A204.1 (cell line): Measurements from ENCODE around the gene CDKN2AIP.
"Not testable (repeated sequence)": the region's sequence is repeated elsewhere in the genome, so short reads cannot be mapped to it uniquely, and the experiment has no call there.

Experiments used
- FAIRE-seq: peaks from 2 replicates; lab custom pipeline; 2012; peaks lifted over from hg19 to GRCh38; lab: Jason Lieb, UNC

Gene CDKN2AIP

DNA sequence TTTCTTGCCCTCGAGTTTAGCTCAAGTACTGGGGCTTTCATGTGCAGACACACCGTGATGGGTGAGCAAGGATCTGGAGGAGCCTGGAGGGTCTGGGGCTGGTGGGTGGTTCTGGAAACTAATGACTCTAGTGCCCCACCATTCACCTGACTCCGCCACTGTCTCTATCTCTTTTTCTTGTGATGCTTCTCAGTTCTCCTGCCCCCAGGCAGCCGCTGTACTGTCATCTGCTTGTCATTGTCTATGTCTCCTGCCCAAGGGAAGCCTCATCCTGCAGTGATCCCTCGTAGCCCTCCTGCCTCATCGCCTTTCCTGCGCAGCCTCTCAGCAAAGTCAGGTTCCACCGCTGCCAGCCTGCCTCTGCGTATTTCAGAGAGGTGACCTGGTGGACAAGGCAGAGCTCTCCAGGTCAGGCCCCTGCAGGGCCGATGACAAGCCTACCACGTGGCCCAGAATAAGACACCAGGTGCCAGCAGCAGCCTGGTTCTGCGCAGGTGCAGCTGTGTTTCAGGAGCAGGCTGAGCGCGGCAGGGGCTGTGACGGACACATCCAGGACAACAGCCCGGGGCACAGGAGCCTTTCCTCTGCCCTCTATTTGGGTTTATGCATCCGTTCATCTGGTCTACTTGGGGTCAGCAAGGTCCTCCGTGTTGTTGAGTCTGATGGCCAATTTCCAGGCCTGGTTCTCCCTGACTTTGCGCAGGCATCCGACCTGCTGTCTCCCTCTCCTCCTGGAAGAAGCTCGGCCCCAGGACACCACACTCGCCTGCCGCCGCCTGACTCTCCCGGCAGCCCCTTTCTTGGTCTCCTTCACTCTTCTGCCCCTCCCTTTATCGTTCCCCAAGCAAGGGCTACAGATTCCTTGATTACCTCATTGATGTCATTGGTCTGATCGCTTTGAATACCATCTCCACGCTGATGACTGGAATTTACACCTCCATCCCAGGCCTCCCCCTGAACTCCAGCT, 30.9 kb upstream of the CDKN2AIP start:
- FAIRE-seq = no peak

DNA sequence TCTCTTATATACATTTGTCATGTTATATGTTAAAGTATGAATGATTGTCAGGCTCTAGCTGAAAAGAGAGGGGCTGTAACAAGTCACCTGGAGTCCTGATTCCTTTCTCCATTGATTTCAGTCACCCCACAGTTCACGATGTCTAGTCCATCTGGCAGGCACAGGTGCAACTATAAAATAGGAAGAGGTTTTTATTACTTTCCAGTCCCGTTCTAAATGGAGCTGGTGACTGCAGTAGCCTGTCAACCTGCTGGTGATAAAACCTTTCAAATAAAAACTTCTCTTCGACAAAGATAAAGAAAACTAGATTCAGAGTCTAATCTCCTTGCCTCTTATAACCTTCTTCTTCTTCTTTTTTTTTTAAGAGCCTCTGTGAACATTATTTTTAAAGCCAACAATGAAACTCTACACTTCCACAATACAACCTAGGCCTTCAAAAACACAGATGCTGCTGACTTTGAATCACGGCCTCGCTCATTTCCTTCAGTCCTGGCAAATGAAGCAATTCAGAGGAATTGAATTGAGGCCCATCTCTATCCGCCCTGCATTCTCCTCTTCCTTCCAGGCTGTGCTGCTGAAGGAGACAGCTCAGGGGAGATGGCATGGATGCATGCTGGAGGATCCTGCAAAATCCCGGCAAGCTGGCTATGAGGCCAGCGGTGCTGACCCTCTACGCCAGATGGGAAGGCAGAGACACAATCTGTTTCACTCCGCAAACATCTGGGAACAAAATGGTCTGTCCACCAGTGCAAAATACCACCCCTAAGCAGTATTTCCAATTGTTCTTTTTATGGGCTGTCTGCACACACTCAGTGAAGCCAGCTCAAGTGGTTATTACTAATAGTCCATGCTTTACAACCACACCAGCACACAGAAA, 27.3 kb upstream of the CDKN2AIP start:
- no peak for FAIRE-seq

DNA sequence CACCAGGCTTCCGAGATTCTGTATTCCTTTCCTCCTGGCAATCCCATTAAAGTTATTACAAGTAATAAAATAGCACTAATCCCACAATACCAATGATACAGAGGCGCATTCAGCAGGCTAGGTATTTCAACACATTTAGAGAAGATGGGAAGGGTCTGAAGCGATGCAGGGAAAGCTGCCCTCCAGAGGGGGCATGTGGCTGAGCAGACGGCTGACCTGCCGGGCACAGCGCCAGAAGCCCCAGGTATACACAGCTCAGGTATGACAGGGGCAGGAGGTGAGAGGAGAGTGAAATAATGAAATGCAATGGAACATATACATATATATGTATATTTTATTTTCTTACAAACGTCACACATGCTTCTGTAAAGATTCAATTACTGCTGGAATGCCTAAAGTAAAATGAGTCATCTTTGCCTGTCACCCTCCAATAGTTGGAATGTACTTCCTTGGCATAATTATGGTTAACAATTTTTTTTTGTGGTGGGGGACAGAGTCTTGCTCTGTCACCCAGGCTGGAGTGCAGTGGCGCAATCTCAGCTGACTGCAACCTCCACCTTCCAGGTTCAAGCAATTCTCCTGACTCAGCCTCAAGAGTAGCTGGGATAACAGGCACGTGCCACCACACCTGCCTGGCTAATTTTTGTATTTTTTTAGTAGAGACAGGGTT, 21.3 kb upstream of the CDKN2AIP start:
- no peak for FAIRE-seq

- no peak for FAIRE-seq
These were observed 20.2 kb upstream of the CDKN2AIP start for GRCh38 chr4:183424109-183424744.

GRCh38 chr4:183426507-183426906, 17.9 kb upstream of the CDKN2AIP start:
- FAIRE-seq = no peak

- no peak for FAIRE-seq
These were observed 14.9 kb upstream of the CDKN2AIP start for GRCh38 chr4:183429489-183429888.

GRCh38 chr4:183430317-183430993, 14.0 kb upstream of the CDKN2AIP start:
- no peak for FAIRE-seq

DNA sequence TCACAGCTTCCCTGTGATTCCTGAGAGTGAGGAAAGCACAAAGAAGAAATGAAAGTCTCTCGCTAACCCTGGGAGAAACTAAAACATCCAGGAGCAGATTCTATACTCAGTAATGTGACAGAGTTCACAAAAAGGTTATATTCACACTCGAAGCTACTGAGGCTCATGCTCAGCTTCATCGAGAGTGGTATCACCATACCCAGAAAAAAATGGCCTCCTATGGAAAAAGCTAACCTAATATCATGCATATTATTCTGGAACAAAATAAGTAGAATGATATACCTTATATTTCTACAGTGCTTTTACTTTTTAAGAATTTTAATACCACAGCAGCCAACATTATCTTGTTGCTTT, 13.5 kb upstream of the CDKN2AIP start:
- no peak for FAIRE-seq

- FAIRE-seq = no peak
These were observed 12.8 kb upstream of the CDKN2AIP start for GRCh38 chr4:183431614-183432013.

DNA sequence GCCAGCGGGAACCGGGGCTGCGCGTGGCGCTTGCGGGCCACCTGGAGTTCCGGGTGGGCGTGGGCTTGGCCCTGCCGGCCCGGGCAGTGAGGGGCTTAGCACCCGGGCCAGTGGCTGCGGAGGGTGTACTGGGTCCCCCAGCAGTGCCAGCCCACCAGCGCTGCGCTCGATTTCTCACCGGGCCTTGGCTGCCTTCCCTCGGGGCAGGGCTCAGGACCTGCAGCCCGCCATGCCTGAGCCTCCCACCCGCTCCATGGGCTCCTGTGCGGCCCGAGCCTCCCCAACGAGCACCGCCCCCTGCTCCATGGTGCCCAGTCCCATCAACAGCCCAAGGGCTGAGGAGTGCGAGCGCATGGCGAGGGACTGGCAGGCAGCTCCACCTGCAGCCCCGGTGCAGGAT, 11.3 kb upstream of the CDKN2AIP start:
- not testable (repeated sequence) for FAIRE-seq

DNA sequence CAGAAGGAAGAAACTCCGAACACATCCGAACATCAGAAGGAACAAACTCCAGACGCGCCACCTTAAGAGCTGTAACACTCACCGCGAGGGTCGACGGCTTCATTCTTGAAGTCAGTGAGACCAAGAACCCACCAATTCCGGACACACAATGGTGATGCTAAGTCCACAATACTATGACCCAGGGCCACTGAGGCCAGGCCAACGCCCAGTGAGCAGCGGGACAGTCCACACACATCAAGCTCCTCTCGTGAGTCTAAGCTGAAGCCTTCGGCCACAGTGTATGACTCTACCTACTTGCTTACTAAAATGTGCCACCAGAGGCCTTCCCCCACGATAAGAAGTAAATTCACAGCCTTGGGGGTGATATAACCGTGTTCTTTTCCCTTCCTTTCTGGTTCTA, 10.2 kb upstream of the CDKN2AIP start:
- no peak for FAIRE-seq

- no peak for FAIRE-seq
These were observed 9.7 kb upstream of the CDKN2AIP start for GRCh38 chr4:183434666-183435190.

DNA sequence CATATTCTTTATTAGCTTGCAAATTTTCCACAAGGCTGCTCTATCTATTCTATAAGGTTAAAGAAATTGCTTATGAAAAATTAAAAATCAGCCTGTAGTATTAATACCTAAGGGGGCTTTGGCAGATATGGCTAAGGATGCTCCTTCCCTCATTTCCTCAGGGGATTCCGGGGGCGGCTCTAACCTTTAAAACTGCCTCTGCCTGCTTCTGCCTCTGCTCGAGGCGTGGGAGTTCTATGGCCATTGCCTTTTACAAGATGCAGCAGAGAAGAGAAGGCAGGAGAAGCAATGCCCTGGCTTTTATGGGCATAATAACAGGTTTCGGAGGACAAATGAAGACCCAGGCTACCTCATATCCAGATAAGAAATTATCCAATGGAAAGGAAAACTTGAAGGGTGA, 8.6 kb upstream of the CDKN2AIP start:
- no peak for FAIRE-seq

DNA sequence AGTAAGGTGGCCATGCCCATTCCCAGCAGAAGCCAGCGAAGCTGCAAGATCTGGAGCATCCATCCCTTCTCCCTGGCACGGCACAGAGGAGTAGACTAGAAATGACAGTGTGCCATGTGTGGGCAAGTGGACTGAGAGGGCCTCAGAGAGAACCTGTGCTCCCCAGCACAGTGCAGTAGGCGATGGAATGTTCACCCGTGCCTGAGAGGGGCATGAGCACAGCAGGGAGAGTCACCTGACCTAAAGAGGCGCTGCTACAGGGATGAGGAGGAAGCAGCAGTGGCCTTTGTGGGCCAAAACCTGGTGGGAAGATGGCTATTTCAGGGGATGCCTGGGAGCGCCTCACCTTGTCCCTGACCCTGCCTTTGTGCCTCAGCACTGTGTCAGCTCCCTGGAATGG, 8.0 kb upstream of the CDKN2AIP start:
- FAIRE-seq = no peak

- FAIRE-seq = no peak
These were observed 7.0 kb upstream of the CDKN2AIP start for GRCh38 chr4:183437452-183437851.

DNA sequence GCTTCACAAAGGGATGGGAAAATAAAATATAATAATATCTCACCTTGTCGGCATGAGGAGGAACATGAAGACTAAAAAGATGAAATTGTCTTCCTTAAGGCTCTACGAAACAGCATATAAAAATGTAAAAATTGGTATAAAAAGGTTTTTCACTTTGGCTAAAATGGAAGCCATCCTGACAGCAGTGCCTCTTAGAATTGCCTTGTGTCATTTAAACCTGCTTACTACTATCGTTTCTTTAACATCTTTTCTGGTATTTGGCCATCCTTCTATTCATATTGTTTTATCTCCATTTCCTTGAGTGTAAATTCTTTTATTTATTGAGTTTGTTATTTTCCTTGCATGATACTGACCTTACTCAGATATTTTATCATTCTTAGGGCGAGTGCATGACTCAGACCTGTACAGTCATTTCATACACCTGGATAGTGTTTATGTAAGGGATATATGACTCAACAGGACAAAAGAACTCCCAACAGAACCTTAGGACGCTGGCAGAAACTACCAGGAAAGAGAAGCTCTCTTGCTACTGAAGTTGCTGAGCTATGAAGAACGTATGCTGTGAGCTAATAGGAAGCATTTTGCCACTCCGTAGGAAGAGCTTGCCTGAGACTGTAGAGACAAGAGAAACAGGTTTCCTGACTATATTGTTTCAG, 5.8 kb upstream of the CDKN2AIP start:
- FAIRE-seq = no peak

DNA sequence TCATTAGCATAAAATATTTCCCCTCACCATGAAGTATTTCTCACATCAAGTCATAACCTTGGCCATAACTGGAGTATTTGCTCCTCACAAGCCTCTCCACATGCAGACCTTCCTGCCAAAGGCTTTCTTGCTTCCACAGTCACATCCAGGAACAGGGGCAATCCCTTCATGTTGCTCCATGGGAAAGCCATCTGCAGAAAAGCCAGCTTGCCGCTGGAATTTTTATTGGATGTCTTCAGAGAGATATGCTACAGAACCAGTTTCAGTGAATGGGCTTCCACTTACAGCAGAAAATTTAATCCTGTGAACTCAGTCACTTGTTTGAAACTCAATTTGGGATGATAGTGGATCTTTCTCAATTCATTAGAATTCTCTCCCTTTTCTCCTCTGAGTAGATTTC, 3.2 kb upstream of the CDKN2AIP start:
- no peak for FAIRE-seq

DNA sequence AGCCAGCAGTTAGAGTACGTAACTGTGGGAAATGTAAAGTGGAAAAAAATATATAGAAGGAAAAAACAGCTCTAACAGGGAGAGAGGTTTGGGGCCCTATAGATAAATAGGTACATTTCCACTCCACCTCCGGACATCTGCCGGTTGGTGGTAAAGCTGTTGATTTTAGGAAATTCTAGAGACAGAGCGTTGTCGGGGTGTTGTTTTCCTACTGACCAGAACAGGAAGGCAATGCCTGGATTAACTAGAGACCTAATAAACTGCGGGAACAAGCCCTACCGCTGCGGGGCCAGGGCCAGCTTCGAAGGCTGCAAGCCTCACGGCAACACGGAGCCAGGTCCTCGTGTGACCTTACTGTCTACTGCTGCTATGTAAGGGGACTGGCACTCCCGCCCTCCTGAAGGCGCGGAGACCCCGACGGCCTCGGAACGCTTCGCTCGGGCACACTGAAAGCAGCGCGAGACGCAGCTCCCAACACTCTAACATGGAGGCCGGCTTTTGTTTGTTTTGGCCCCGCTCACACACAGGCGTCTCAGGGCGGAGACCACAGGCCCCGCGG, 702 bp upstream of the CDKN2AIP start:
- no peak for FAIRE-seq

- no peak for FAIRE-seq
These were observed 627 bp downstream of the CDKN2AIP start for GRCh38 chr4:183445097-183445428.

- FAIRE-seq = no peak
These were observed 3.2 kb downstream of the CDKN2AIP start for GRCh38 chr4:183447646-183448045.

DNA sequence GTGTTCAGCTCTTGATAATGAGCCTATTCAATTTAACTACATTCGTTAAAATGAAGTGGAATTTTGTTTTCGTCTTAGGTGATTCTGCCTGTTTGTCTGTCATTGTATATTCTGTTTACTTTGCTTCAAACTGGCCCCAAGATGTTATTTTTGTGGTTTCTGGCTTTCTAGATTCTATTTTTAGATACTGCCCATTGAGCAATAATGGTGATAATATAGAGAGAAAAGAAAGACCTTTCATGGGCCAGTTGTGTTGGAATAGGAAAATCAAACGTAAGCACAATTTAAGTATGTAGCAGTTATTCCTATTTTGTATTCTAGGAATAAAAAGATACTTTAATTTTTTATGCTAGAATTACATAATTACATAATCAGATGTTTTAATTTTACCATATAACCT, 4.0 kb downstream of the CDKN2AIP start:
- no peak for FAIRE-seq
